GM13976 (cell line): Measurements from ENCODE around the gene HS3ST3A1.

Source experiments
- DNase-seq: peaks from one replicate; pipeline ENCODE4 v3.0.0; 2012; ENCODE audit warnings: low spot score
- CTCF ChIP-seq: IDR thresholded peaks from 2 replicates; pipeline ENCODE4 v1.5.1; 2012; ENCODE audit warnings: borderline replicate concordance, mild to moderate bottlenecking; ENCODE audit not compliant: insufficient read depth; ENCODE audit errors: extremely low read depth, missing control alignments, control extremely low read depth
- in situ Hi-C: fragments of 300-500 bp; cut with MboI; formaldehyde crosslinking; loops from one replicate; pipeline ENCODE4 v1.12.0; 2022; ENCODE audit warnings: low sequenced_read_pairs, mixed read lengths, inconsistent platforms; ENCODE audit not compliant: unreplicated experiment

Gene HS3ST3A1

GRCh38 chr17:13594762-13595598, 6.7 kb downstream of the HS3ST3A1 start:
- TF ChIP-seq CTCF: peak; percentile 83
- in situ Hi-C loops: loop anchor here (10.0 kb wide), 1 partner anchor 1330 kb away; no protein-coding TSS in a partner anchor

GRCh38 chr17:13594310-13594709, 7.4 kb downstream of the HS3ST3A1 start:
- in situ Hi-C loops: loop anchor here (10.0 kb wide), 1 partner anchor 1330 kb away; no protein-coding TSS in a partner anchor
- DNase-seq: no peak
- no peak for TF ChIP-seq CTCF

More at GRCh38 chr17:13594762-13595598, 6.7 kb downstream of the HS3ST3A1 start:
- peak; percentile 67 for DNase-seq

GRCh38 chr17:13593757-13594156, 8.0 kb downstream of the HS3ST3A1 start:
- in situ Hi-C loops: loop anchor here (10.0 kb wide), 1 partner anchor 1331 kb away; no protein-coding TSS in a partner anchor
- no peak for DNase-seq
- TF ChIP-seq CTCF: no peak

GRCh38 chr17:13593021-13593751, 8.5 kb downstream of the HS3ST3A1 start:
- TF ChIP-seq CTCF: no peak
- DNase-seq: no peak
- in situ Hi-C loops: loop anchor here (10.0 kb wide), 1 partner anchor 1332 kb away; no protein-coding TSS in a partner anchor

GRCh38 chr17:13592427-13592826, 9.3 kb downstream of the HS3ST3A1 start:
- in situ Hi-C loops: loop anchor here (10.0 kb wide), 1 partner anchor 1332 kb away; no protein-coding TSS in a partner anchor
- no peak for TF ChIP-seq CTCF
- no peak for DNase-seq

GRCh38 chr17:13590441-13590840, 11.3 kb downstream of the HS3ST3A1 start:
- in situ Hi-C loops: loop anchor here (10.0 kb wide), 1 partner anchor 1334 kb away; no protein-coding TSS in a partner anchor

More at GRCh38 chr17:13590441-13590840, 11.3 kb downstream of the HS3ST3A1 start:
- no peak for DNase-seq
- TF ChIP-seq CTCF: no peak
